Stomach (tissue), 19 donors: ENCODE results near the gene SLC2A3. TPM values are rescaled to one million over a fixed set of nuclear protein-coding genes. Genes with fewer than 3 reads are reported as not detected.
"Not testable (repeated sequence)": the region's sequence is repeated elsewhere in the genome, so short reads cannot be mapped to it uniquely, and the experiment has no call there.

Experiments
- DNase-seq, 2 donors: peaks; one replicate each; pipeline versions ENCODE4 v3.0.0 to v3.0.0-alpha.2; 2013 to 2019
- H3K27ac ChIP-seq, 5 donors: fragments of 200-600 bp in 4 of 5; sonication (generic) in 4 of 5; one replicate each; pipeline ENCODE4 v1.5.1; 2013 to 2019; ENCODE audit warnings: mild to moderate bottlenecking in 1 of 5, moderate library complexity in 1 of 5
- H3K27me3 ChIP-seq, 3 donors: fragments of 200-600 bp; sonication (generic); one replicate each; pipeline ENCODE4 v1.5.1; 2017 to 2019; ENCODE audit warnings: mixed run types in 1 of 3
- H3K36me3 ChIP-seq, 4 donors: fragments of 200-600 bp; sonication (generic); 1 replicate in 3 of 4; 2 replicates in 1 of 4; pipeline ENCODE4 v1.5.1; 2016 to 2019
- H3K4me1 ChIP-seq, 4 donors: fragments of 200-600 bp; sonication (generic); one replicate each; pipeline ENCODE4 v1.5.1; 2016 to 2019
- H3K4me3 ChIP-seq, 4 donors: fragments of 200-600 bp; sonication (generic) in 3 of 4; one replicate each; pipeline ENCODE4 v1.5.1; 2016 to 2019; ENCODE audit warnings: mild to moderate bottlenecking in 1 of 4
- H3K9me3 ChIP-seq, 4 donors: fragments of 200-600 bp; sonication (generic); one replicate each; pipeline ENCODE4 v1.5.1; 2016 to 2019
- CTCF ChIP-seq, 7 experiments: fragments of 450-650 bp in 4 of 7; fragments of 200-600 bp in 3 of 7; sonication (generic) in 3 of 7; IDR thresholded peaks; one replicate each; pipeline ENCODE4 v1.5.1; 2016 to 2019; ENCODE audit warnings: antibody characterized with exemption in 7 of 7, control low read depth in 2 of 7, mild to moderate bottlenecking in 1 of 7
- EP300 ChIP-seq: sonication (generic); formaldehyde crosslinking; IDR thresholded peaks from one replicate; pipeline ENCODE4 v1.6.1; 2017; ENCODE audit warnings: antibody characterized with exemption
- POLR2A ChIP-seq, 4 donors: fragments of 450-650 bp; IDR thresholded peaks; one replicate each; pipeline ENCODE4 v1.6.1; 2016; ENCODE audit warnings: antibody characterized with exemption in 4 of 4, control low read depth in 2 of 4, mild to moderate bottlenecking in 1 of 4, moderate library complexity in 1 of 4
- POLR2AphosphoS5 ChIP-seq, 3 donors: sonication (generic); formaldehyde crosslinking; IDR thresholded peaks; one replicate each; pipeline ENCODE4 v1.6.1; 2016; ENCODE audit warnings: antibody characterized with exemption in 3 of 3
- WGBS, 5 donors: extraction: QIAGEN DNeasy Blood & Tissue Kit in 3 of 5; methylation state at CpG; one replicate each; pipeline versions ENCODE4 v1.1.5 to v1.1.7; 2013 to 2018; 5-methylcytosine and 5-hydroxymethylcytosine counted together
- intact Hi-C: fragments of 100-400 bp; cut with DNase I; formaldehyde crosslinking; loops from one replicate; pipeline ENCODE4 v1.15.1; 2023; ENCODE audit warnings: low total_unique reads
- long read RNA-seq, 10 donors: transcript quantifications; one replicate each; lab custom pipeline, GENCODE V29; 2026
- polyA plus RNA-seq, 3 donors: library from polyadenylated mRNA; stranded (reverse); fragments of 200-250 nt; gene quantifications; one replicate each; pipeline ENCODE4 v1.2.3, GENCODE V29; 2013
- total RNA-seq, 5 donors: library from RNA; depleted of rRNA; stranded (reverse); fragments of >200 nt; gene quantifications; one replicate each; pipeline versions ENCODE4 v1.1.0 to v1.2.3, GENCODE V29; 2014 to 2016
- donor health status: healthy with polysubstance abuse.
- donor health status: Bipolar disorder and iron deficiency.
- donor health status: healthy.

Gene SLC2A3
- total RNA-seq, result 10 to 100 TPM in 3 of 5 donors, 1 to 10 TPM in 1, under 1 TPM in 1; 0.29 to 72.0 (median 10.7) TPM
- polyA plus RNA-seq, result 1 to 10 TPM; 2.3 to 9.1 (median 6.4) TPM
- long read RNA-seq, donor 1, result 0 reads
- long read RNA-seq, donor 2, partial matches to known transcripts, result 0 of 2 reads
- long read RNA-seq, donor 2, other reads (novel, unspliced or antisense), result 0 of 2 reads
- long read RNA-seq, donor 3, partial matches to known transcripts, result 0 of 3 reads
- long read RNA-seq, donor 3, other reads (novel, unspliced or antisense), result 0 of 3 reads
- long read RNA-seq, donor 4, result 0 reads
- long read RNA-seq, donor 5, partial matches to known transcripts, result 0 of 1 reads
- long read RNA-seq, donor 5, other reads (novel, unspliced or antisense), result 0 of 1 reads
- long read RNA-seq, donor 6, result 0 reads
- long read RNA-seq, donor 7, partial matches to known transcripts, result 0 of 1 reads
- long read RNA-seq, donor 7, other reads (novel, unspliced or antisense), result 0 of 1 reads
- long read RNA-seq, donor 8, full-length matches to known transcripts, result 3 of 3 reads
- long read RNA-seq, donor 8, partial matches to known transcripts, result 0 of 3 reads
- long read RNA-seq, donor 8, other reads (novel, unspliced or antisense), result 0 of 3 reads
- long read RNA-seq, donor 9, partial matches to known transcripts, result 0 of 3 reads
- long read RNA-seq, donor 9, other reads (novel, unspliced or antisense), result 0 of 3 reads
- long read RNA-seq, donor 10, result 0 reads

DNA sequence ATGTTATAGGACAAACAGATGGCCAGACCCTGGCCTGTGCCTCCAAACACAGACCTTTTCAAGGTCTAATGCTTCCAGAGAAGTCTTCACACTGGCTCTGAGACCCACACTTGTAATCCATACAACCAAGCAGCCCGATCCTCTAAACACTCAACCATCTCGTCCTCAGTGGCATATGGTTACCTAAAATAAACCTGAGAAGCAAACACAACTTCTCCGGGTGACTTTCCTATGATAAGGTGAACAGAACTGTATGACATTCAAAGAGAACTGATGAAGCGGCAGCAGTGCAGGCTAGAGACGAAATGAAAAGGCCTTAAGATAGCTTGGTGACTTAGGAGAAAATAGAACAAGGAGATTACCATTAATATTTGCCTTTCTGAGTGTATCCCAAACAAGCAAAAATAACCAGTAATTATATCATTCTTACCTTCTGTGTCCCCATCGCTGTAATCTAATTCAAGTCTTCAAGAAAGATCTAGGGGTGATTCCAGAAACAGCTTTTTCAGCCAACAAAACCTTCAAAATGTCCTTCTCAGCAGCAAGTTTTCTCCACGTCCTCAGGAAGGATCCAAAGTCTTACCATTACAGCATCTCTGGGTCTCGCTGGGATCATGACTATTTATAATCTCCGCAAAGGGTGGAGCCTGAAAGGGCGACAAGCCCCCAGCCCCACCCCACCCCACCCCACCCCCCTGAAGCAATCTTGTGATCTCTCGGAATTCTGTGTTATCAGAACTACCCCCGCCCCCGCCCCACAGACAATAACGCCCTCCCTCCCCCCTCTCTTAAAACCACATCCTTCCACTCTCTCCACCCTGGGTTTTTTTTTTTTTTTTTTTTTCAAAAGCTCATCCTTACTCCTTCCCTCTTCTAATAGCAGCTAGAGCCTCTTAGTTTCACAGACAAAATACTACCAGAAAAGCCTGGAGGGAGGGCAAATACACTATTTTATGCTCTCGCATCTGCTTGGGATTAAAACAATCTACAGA lies at the start of gene SLC2A3:
SLC2A3 (minus strand) TSS at position 598 of the 992 bp plus-strand sequence; CDS start at position 445, 153 bp downstream.
- H3K36me3 ChIP-seq, result peaks cover 0 to 22% (median 17%) of the 10 kb centered on the region in 4 donors
- H3K4me1 ChIP-seq, result peaks cover 0 to 36% (median 8%) of the 10 kb centered on the region in 4 donors
- DNase-seq, result peak; percentile 32 to 90
- intact Hi-C loops, result no loop called here
- no peaks in the 10 kb centered on the region for H3K27me3 ChIP-seq
- no peaks in the 10 kb centered on the region for H3K9me3 ChIP-seq
- WGBS, 5 donors, result 2 to 13% (median 8%) methylated on average over 14 to 15 of the region's 15 CpGs
- peak within 1 kb of the TSS; percentile 65 to 88 (median 82) for H3K27ac ChIP-seq
- TF ChIP-seq POLR2AphosphoS5 (IDR thresholded peaks at IDR 0.05) (peak; percentile 81 to 99 (median 98)), EP300 (no peak), CTCF (IDR thresholded peaks at IDR 0.05) (no peak), POLR2A (IDR thresholded peaks at IDR 0.05) (peak in 2 of 4 donors; percentile 16 to 37)
- H3K4me3 ChIP-seq, result peak within 1 kb of the TSS; percentile 35 to 66 (median 50)

GRCh38 chr12:7984900-7985299 lies 48.9 kb upstream of the SLC2A3 start:
- no peak for TF ChIP-seq EP300
- Histone ChIP-seq H3K27me3 (no peaks in the 10 kb centered on the region), H3K27ac (no peak overlapping the region), H3K9me3 (no peaks in the 10 kb centered on the region), H3K4me3 (no peak overlapping the region), H3K36me3 (no peaks in the 10 kb centered on the region), H3K4me1 (peaks cover 0 to 12% (median 9%) of the 10 kb centered on the region in 4 donors)
- 77 to 95% (median 91%) methylated on average over 5 of the region's 5 CpGs for WGBS, 5 donors
- no peak for DNase-seq
- intact Hi-C loops, result no loop called here

DNA sequence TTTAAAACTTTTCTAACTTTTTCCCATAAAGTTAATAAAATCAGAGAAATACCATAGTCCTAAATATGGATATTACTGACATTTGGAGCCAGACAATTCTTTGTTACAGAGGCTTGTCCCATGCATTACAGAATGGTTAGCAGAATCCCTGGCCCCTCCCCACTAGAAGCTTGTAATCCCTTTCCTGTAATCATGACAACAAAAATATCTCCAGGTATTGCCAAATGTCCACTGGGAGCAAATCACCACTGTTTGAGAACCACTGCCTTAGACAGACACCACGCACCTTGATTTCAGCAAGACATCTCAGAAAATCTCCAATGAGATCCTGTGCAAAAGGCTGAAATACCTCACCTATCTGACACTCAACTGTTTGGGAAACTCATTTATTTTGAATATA lies 47.5 kb upstream of the SLC2A3 start:
- H3K4me3 ChIP-seq, H3K27ac ChIP-seq, intact Hi-C loops, DNase-seq, H3K4me1 ChIP-seq, H3K27me3 ChIP-seq, H3K36me3 ChIP-seq, H3K9me3 ChIP-seq: not testable (repeated sequence)
- 91 to 100% (median 96%) methylated on average over 1 of the region's 1 CpG for WGBS, 5 donors

DNA sequence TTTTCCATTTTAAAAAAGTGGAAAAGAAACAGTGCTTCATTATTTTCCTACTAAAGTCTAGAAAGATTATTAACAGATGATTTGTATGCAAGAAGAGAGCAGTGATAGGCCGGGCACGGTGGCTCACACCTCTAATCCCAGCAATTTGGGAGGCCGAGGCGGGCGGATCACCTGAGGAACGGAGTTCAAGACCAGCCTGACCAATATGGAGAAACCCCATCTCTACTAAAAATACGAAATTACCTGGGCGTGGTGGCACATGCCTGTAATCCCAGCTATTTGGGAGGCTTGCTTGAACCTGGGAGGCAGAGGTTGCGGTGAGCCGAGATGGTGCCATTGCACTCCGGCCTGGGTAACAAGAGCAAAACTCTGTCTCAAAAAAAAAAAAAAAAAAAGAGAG lies 47.0 kb upstream of the SLC2A3 start:
- intact Hi-C loops, H3K9me3 ChIP-seq: not testable (repeated sequence)
- WGBS, 5 donors, result 91 to 97% (median 95%) methylated on average over 10 to 11 of the region's 11 CpGs

DNA sequence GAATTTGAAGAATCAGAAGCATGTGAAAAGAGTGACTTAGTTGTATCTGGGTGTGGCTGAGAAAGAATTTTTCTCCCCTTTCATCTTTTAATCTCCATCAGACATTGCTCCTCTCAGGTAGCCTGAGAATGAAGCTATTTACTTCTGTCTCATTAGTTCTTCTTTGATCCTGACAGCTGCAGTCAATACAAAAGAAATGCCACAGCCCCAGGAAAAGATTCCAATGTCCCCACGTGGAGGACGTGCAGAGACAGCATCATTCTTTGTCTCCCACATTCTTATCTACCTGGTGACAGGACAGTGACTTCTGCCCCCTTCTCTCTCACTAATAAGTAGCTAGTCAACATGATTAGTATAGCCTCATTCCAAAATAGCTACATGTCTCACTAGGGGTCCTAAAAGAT lies 46.3 kb upstream of the SLC2A3 start:
- H3K4me3 ChIP-seq, H3K27ac ChIP-seq, H3K36me3 ChIP-seq, DNase-seq, H3K9me3 ChIP-seq, H3K27me3 ChIP-seq, H3K4me1 ChIP-seq, intact Hi-C loops: not testable (repeated sequence)
- WGBS, 5 donors, result 61 to 81% (median 71%) methylated on average over 2 of the region's 2 CpGs

More for the DNA sequence above, 47.0 kb upstream of the SLC2A3 start:
- not testable (repeated sequence) for H3K4me1 ChIP-seq, H3K36me3 ChIP-seq, H3K27ac ChIP-seq, H3K4me3 ChIP-seq, DNase-seq, H3K27me3 ChIP-seq

GRCh38 chr12:7981446-7981845 lies 45.5 kb upstream of the SLC2A3 start:
- Histone ChIP-seq H3K36me3 (no peaks in the 10 kb centered on the region), H3K4me1 (no peaks in the 10 kb centered on the region), H3K27ac (no peak overlapping the region), H3K4me3 (no peak overlapping the region), H3K9me3 (no peaks in the 10 kb centered on the region), H3K27me3 (no peaks in the 10 kb centered on the region)
- TF ChIP-seq CTCF (IDR thresholded peaks at IDR 0.05), result no peak
- TF ChIP-seq EP300, result no peak
- 77 to 89% (median 81%) methylated on average over 4 of the region's 4 CpGs for WGBS, 5 donors
- DNase-seq, result no peak
- intact Hi-C loops, result no loop called here

GRCh38 chr12:7977351-7978124 lies 41.6 kb upstream of the SLC2A3 start:
- H3K4me3 ChIP-seq, H3K27me3 ChIP-seq, DNase-seq, H3K36me3 ChIP-seq, intact Hi-C loops, H3K9me3 ChIP-seq, H3K4me1 ChIP-seq: not testable (repeated sequence)
- WGBS, 5 donors, result 64 to 78% (median 75%) methylated on average over 11 to 13 of the region's 13 CpGs
- peak overlapping the region in 2 of 5 donors; percentile 7 to 8 for H3K27ac ChIP-seq
